GM19239 (cell line): ENCODE data around the gene CAPN12.

Source experiments
- DNase-seq: peaks from one replicate; pipeline ENCODE4 v3.0.0; 2011; ENCODE audit warnings: low spot score; ENCODE audit not compliant: insufficient read length
- FAIRE-seq: peaks from 2 replicates; lab custom pipeline; 2011; peaks lifted over from hg19 to GRCh38; lab: Jason Lieb, UNC

Gene CAPN12

DNA sequence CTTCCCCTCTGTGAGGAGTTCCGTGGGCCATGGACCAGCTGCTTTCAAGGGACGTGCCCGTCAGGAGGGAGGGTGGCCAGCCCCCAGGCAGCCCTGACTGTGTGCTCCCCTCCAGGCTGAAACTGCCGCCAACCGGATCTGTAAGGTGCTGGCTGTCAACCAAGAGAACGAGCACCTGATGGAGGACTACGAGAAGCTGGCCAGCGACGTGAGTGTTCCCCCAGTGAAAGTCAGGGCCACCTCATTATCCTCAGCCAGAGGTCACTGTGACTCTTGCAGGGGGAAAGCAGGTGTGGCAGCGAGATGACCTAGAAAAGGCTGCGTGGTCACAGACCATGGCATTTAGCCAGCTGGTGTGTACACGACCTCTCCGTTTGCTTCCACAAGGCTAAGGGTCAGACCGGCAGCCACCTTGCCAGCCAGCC lies 29.9 kb downstream of the CAPN12 start:
- DNase-seq, result no peak
- no peak for FAIRE-seq

DNA sequence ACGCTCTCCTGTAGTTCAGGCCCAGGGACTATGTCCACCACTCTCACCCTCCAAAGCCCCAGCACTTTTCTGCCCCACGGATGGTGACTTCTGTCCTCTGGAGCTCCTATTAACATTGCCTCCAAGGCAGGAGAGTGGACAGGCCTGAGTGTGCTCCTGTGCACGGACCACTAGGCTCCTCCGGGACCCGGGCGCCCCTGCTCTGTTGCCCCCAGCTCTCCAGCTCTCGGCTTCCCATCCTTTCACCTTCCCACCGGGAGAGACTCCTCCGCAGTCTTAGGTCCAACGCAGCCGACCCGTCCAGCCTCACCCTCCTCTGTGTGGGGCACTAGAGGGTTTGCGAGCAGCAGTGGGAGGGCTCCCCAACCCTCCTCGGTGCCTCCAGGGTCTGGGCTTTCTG lies 30.4 kb downstream of the CAPN12 start:
- FAIRE-seq (no peak), DNase-seq (no peak)

DNA sequence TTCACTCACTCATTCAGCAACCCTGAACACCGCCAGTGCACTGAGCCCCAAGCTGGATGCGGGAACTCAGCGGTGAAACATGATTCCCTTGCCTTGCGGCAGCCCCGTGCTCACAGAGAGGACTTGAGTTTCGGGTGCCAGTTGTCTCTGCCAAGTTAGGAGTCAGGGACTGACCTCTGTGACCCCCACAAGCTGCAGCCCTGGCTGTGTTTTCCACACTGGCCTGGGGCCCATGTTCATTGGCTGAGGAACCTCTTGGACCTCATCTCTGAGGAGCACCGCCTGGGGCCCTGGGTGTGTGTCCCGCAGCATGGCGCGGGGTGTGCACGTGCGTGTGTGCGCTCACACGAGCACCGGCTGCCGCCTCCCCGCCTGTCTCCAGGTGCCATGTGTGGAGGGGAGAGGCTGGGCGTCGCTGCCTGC lies 31.0 kb downstream of the CAPN12 start:
- DNase-seq, result no peak
- FAIRE-seq, result no peak

DNA sequence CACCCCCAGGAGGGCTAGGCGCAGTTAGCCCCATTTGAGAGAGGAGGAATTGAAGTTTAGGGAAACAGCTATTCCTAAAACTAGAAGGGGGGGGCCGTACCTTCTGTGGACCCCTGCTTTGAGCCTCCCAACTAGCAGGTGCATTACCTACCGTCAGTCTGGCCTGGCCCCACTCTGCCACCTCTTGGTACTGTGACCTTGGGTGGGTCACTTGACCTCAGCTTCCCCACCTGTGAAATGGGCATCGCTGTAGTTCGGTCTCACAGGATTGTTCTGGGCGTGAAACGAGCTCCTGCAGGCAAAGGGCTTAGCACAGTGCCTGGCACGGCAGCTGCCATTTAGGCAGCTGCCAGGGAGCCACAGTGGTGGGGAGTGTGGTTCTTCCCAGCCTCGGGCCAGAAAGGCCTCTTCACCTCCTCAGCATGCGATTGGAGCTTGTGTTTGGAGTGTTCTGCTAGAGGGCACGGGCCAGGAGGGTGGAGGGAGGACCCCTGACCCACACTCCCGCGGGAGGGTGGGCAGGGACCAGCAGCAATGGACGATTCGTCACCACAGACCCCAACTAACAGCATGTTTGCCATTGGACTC lies 32.0 kb downstream of the CAPN12 start:
- FAIRE-seq (no peak), DNase-seq (no peak)

DNA sequence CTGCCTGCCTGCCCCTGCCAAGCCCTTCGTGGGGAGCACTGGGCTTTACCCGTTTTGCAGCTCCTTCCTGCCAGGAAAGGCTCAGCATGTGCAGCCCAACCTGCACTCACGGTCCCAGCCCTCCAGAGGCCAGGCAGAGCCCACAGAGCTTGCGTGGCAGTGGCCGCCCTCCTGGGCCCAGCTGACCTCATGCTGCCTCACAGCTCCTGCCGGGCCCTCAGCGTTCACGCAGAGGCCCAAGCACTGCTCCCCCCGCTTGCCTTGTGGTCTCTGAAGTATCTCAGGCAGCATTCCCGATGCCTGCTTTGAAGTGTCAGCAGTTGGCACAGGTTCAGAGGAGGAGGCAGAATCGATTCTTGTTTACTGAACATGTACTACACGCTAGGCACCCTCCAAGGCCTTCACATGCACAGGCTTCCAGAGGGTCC lies 32.5 kb downstream of the CAPN12 start:
- FAIRE-seq, result no peak
- no peak for DNase-seq

DNA sequence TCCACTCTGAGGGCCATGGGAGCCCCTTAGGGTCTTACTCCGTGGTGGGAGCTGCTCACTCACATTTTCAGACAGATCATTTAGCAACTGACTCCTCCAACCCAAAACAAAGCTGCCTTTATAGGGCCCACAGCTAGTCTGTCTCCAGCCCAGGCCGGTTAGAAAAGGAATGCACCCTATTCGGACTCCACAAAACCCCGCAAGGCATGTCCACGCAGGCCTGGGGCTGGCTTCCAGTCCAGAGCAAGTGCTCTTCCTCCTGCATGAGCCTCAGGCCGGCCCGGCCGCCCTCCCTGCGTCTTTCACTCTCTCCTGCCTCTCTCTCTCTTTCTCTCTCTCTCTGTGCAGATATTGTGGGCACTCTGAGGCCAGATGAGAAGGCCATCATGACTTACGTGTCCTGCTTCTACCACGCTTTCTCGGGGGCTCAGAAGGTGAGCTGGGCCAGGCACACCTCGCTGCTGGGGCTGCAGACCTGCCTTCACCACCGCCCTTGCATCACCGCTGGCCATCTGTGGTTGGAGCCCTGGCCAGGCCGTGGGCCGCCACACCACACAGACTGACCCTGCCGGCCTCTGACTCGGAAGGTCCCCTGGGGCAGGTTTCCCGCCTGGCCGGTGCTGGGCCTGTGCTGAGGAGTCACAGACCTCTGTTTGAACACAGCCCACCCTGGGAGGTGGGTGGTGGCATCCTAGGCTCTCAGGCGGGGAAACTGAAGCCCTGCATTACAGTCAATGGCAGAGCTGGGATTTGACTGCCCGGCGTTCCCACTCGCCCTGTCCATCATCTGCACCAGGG lies 33.1 kb downstream of the CAPN12 start:
- no peak for DNase-seq
- no peak for FAIRE-seq

DNA sequence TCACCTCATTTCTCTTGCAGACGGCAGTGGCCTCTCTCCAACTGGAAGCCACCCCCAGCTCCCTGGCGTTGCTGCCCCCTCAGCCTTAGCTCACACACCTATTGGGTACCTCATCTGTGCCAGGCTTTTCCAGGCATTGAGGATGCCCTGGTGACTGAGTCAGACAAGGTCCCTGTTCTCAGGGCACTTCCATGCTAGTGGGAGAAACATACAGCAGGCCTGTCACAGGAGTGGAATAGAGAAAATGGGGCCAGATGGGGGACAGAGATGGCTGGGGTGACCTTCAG lies 33.9 kb downstream of the CAPN12 start:
- no peak for FAIRE-seq

DNA sequence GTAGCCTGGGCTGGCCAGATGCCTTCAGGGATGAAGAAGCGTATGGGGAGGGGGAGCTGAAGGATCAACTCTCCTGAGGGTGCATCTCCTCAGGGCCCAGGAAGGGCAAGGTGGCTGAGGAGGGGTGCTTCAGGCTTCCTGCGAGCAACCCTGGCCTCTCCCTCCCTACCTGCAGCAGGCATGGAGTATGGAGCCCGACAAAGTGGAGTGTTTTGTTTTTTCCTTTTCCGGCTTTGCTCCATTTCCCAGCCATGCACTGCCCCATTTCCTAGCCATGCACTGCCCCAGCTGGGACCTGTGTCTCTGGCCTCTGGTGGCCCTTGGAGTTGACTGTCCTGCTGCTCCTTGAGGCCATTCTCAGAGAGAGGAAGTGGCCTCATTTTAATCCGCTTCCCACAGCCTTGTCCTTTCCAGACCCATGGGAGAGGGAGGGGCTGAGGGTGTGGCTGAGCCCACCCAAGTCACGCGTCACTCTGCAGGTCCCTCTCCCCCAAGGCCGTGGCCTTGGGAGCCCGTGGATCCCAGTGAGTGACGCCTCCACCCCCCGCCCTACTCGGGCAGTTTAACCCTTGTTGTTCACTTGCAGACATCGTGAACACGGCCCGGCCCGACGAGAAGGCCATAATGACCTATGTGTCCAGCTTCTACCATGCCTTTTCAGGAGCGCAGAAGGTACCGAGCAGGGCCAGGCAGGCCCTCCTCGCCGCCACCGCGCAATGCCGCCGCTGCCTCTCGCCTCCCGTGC lies 34.4 kb downstream of the CAPN12 start:
- DNase-seq (no peak), FAIRE-seq (no peak)

More for the DNA sequence above, 33.9 kb downstream of the CAPN12 start:
- no peak for DNase-seq

DNA sequence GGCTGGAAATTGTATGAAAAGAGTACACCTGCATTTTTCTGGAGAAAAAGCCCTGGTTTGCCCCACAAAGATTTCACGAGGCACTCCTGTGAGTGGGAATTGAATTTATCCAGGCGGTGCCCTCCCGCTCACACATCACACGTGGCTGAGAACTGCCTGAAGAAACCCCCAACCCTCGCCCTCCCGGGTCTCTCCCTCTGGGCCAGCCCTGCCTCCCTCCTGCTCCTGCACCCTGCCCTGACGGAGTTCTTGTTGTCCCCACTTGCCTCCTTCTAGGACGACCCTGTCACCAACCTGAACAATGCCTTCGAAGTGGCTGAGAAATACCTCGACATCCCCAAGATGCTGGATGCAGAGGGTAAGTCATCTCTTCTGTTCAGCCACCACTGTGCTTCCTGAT lies 35.2 kb downstream of the CAPN12 start:
- no peak for FAIRE-seq
- DNase-seq, result no peak

DNA sequence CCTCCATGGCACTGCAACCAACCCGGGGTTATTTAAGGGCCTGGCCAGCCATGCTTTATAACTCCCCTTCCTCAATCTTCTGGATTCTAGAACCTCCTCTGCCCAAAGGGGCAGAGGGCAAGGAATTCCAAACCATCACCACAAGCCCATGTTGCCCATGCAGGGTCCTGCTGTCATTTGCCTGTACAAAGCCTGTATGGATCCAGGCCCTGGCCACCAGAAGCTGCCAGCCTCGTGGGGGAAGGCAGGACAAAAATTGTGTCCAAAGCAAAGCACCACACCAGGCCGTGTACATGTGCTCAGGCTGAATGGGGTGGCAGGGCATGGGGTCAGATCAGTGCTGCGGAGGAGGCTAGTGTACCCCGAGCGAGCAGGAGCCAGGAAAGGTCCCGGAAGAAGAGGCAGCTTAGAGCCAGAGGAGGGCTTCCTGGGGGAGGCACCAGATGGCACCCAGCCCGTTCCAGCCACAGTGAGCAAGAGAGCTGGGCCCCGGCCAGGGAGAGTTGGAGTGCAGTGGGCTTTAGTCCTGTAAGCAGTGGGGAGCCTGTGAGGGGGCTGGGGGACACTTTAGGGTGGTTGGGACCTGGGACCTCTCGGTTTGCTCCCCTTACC lies 35.8 kb downstream of the CAPN12 start:
- DNase-seq (no peak), FAIRE-seq (no peak)

DNA sequence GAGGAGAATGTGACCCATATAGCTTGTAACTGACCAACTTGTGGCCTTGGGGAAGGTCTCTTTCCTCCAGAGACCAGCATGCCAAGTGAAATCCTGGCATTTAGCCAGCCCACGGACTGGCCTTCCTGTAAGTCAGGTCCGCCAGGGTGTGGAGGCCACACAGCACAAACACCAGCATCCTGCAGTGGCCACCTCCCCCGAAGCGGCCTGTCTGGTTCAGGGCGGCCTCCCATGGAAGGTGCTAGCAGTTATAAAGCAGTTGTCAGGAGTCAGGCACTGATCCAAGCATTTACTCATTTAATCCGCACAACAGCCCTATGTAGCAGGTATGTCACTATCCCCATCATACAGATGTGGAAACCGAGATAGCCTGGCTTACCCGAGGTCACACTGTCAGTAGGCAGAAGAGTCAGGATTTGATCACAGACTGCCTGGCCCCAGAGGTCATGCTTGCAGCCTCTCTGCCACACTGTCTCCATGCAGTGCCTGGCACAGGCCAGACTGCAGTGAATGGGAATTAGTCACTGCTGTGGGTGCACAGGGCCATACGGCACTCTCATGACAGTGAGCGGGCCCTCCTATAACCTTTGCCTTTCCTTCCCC lies 36.7 kb downstream of the CAPN12 start:
- FAIRE-seq, result no peak
- no peak for DNase-seq

DNA sequence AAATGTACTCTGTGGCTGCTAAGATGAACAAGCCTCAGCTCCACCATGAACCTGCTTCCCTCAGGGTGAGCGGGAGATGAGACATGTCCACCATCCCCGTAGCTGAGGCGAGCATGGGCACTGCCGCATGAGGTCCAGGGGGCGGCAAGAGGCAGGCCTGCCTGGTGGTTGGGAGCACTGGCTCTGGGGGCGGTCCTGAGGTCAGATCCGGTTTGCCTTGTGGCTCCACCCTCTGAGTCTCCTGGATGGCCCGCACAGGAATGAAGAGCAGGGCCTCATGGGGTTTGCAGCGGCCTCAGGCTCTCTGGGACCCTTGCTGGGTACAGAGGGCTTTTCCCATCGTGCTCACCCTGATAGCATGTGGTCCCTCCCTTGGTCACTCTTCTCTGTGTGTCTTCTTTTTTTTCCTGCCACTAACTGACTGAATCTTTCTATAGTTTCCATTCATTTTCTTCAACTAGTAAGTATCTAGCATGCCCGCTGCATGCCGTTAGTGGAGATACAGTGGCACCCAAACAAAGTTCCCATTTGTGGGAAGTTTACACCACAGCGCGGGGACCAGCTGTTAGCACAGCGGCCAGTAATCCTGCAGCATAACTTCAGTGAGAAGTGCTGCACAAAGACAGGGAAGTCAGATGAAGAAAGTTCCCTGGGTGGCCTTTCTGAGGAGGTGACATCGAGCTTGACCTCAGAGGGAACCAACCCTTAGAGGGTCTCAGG lies 37.3 kb downstream of the CAPN12 start:
- DNase-seq (no peak), FAIRE-seq (no peak)

DNA sequence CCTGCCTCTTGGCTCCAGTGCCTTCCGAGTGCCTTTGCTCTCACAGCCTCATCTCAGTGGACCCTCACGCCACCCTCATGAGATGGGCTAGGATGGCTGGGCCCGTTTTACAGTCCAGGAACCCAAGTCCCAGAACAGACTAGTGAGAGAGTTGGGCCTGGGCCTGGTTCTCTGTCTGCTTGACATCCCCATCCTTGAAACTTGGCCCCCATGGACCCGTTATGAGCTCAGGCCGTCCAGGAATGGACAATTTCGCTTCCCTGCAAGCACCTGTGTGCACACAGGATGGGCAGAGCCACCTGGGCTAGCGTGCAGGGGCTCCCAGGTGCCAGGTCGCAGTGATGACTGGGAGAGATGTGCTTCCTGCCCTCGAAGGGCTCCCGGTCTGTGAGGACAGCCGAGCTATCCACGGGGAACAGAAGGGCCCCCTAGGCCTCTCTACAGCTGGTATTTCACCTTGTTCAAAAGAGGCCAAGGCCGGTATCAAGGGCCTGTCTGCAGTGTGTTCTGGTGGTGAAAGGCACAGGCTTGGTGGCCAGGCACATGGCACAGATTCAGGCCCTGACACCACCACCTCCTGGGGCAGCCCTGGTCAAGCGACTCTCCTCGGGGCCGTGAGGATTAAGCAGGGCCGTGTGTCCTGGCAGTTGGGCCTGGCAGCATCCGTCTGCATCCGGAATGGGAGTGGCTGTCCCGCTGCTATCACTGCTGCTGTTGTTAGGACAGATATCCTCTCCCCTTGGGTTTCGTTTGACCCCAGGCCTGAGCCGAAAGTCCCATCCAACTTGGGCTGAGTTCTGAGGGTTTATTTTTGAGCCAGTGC lies 38.9 kb downstream of the CAPN12 start:
- DNase-seq (no peak), FAIRE-seq (no peak)

DNA sequence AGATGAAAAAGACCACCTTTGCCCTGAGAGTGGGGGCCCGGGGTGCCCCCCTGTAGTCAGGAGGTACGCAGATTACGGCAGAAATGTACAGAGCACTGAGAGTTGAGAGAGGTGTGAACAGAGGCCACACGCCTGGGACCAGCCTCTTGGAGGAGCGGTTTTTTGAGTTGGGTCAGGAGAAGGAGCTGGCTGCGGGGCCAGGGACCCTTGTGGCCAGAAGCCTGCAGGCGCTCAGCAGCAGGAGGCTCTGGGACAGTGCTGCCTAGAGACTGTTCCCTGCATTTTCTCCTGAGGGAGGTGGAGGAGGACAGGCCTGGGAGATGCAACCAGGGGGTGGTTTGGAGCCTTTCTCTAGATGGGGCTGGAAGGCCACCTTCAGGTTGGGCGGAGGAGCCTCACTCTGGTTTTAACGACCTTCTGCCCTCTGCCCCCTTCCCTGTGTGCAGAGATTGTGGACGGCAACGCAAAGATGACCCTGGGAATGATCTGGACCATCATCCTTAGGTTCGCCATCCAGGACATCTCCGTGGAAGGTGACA lies 39.7 kb downstream of the CAPN12 start:
- DNase-seq (no peak), FAIRE-seq (no peak)

DNA sequence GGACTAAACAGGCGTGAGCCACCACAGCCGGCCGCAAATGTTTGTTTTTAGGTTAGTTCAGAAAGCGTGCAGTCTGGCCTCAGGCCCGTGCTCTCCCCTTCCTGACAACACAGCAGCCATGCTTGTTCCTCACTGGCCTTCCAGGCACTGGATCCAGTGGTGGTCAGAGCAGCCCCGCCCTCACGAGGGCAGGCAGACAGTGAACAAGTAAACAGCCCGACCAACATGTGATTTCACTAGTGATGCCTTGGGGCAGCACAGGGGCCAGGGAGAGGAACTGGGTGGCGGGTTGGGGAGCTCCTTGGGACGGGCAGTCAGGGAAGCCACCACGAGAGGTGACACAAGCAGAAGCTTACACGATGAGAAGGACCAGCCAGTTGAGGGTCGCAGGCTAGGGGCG lies 40.8 kb downstream of the CAPN12 start:
- FAIRE-seq (no peak), DNase-seq (no peak)

DNA sequence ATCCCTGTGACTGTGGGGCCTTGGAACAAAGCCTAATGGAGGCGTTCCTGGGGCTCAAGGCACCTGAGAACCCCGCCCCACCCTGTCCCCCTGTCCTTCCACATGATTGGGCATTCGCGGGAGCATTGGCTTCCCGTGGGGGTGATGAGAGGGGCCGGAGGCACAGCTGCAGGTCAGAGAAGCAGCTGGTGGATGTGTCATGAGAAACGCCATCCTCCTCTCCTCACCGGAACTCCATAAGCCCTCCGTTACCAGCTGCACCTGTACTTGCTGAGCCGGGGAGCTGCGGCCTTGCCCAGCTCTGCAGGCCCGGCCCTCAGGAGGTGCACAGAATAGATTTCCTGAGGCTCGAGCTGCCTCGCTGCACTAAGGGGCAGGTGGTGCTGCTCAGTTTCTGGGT lies 42.0 kb downstream of the CAPN12 start:
- no peak for DNase-seq
- no peak for FAIRE-seq

DNA sequence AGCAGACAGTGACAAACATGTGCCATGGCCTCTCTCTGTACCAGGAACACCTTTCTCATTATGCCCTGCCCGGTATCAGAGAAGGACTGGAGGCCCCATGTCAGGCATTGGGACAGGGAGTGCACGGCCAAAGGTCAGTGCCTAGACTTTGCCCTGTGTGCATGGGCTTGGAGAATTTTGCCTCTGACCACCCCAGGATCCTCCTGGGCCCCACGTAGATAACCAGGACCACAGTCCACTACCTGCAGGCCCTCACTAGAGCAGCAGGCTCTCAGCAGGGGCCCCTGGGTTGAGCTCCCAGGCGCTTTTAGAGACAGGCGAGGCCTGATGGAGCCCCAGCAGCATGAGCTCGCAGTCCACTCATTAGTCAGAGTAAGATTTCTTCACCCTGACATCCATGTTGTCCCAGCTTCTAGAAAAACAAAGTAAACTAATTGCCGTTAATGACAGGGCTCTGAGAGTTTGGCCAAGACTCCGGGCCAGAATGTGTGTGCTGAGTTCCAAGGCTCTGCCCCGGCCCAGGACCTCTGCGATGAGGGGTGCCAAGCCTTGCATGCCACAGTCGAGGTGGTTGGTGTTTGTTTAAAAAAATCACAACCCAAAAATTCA lies 42.7 kb downstream of the CAPN12 start:
- no peak for DNase-seq
- no peak for FAIRE-seq

DNA sequence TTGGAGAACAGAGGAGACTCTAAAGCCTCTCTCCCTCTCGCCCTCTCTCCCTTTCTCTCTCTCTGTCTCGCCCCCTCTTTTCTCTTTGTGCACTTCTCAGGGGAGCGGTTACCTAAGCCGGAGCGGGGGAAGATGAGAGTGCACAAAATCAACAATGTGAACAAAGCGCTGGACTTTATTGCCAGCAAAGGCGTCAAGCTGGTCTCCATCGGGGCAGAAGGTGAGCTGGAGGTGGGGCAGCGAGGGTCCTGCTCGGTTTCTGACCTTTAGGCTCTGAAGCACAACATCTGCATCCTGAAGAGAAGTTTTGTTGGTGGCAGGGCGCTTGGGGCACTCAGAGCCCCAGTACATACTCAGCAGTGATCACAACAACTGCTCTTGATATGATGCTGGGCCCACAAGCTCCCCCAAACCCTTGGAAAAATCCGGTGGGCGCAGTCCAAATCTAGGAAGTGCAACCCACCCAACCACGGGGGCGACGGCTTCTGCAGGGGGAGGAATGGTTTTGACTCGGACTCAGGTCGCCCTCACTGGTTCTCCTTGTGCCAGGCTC lies 43.3 kb downstream of the CAPN12 start:
- FAIRE-seq (no peak), DNase-seq (no peak)
